K562 (cell line): ENCODE data around the gene ACSS2.

Experiments used
- CBX5 ChIP-seq: IDR thresholded peaks from 2 replicates; pipeline ENCODE4 v1.6.1; 2014; ENCODE audit warnings: low read depth, borderline replicate concordance
- CHD1 ChIP-seq: fragments of 200-600 bp; sonication (generic); IDR thresholded peaks from one replicate; pipeline ENCODE4 v1.6.1; 2012; ENCODE audit warnings: mild to moderate bottlenecking, moderate library complexity, low read length, inconsistent platforms
- CTCF ChIP-seq, 3 experiments: IDR thresholded peaks in 2 of 3; conservative IDR thresholded peaks in 1 of 3; 2 replicates each; pipeline ENCODE4 v1.5.1; 2011 to 2012; ENCODE audit warnings: low read length in 3 of 3, mild to moderate bottlenecking in 3 of 3, control low read depth in 2 of 3, improper control_type of control experiment in 1 of 3, inconsistent platforms in 1 of 3, low read depth in 1 of 3, mixed read lengths in 1 of 3, moderate library complexity in 1 of 3; ENCODE audit not compliant: insufficient read depth in 2 of 3
- JUNB ChIP-seq: fragments of 450-650 bp; formaldehyde crosslinking; conservative IDR thresholded peaks from 2 replicates; pipeline ENCODE4 v1.4.0; 2020; ENCODE audit warnings: mild to moderate bottlenecking
- MAFK ChIP-seq: IDR thresholded peaks from 2 replicates; pipeline ENCODE4 v1.6.1; 2011; ENCODE audit warnings: low read length, improper control_type of control experiment
- MTA2 ChIP-seq: fragments of 450-650 bp; IDR thresholded peaks from 2 replicates; pipeline ENCODE4 v1.6.1; 2016; ENCODE audit warnings: low read depth
- NCOA6 ChIP-seq: fragments of 450-650 bp; IDR thresholded peaks from 2 replicates; pipeline ENCODE4 v1.6.1; 2017; ENCODE audit warnings: mild to moderate bottlenecking
- POLR2A ChIP-seq: fragments of 450-650 bp; conservative IDR thresholded peaks from 2 replicates; pipeline ENCODE4 v1.6.1; 2016
- POLR2AphosphoS5 ChIP-seq: IDR thresholded peaks from 2 replicates; pipeline ENCODE4 v1.6.1; 2011; ENCODE audit warnings: mild to moderate bottlenecking, low read depth, low read length, moderate library complexity; ENCODE audit not compliant: control insufficient read depth, insufficient read depth
- SAP30 ChIP-seq: fragments of 200-600 bp; sonication (generic); IDR thresholded peaks from 2 replicates; pipeline ENCODE4 v1.6.1; 2012; ENCODE audit warnings: borderline replicate concordance, low read depth, mild to moderate bottlenecking, moderate library complexity, low read length, control low read depth, inconsistent platforms; ENCODE audit not compliant: insufficient read depth, poor library complexity, severe bottlenecking
- TAF15 ChIP-seq: fragments of 200-400 bp; formaldehyde crosslinking; IDR thresholded peaks from 2 replicates; pipeline ENCODE4 v1.6.1; 2017; ENCODE audit warnings: mild to moderate bottlenecking, low read depth, low read length, moderate library complexity
- TFAM ChIP-seq: fragments of 250-450 bp; sonication (Bioruptor Pico); conservative IDR thresholded peaks from 2 replicates; pipeline ENCODE4 v1.5.0; 2021; ENCODE audit warnings: mild to moderate bottlenecking, moderate library complexity
- ZFP36 ChIP-seq: fragments of 150-350 bp; IDR thresholded peaks from 2 replicates; pipeline ENCODE4 v1.6.1; 2018; ENCODE audit warnings: low read length, low read depth; ENCODE audit not compliant: partially characterized antibody
- ZNF184 ChIP-seq: sonication (generic); formaldehyde crosslinking; IDR thresholded peaks from 2 replicates; pipeline ENCODE4 v1.5.0; 2020; ENCODE audit warnings: missing genetic modification reagents

- TF ChIP-seq POLR2AphosphoS5 (no peak), MAFK (no peak), CBX5 (no peak), POLR2A (no peak), NCOA6 (no peak), CHD1 (no peak), CTCF (IDR thresholded peaks at IDR 0.05 in 2 of 3, conservative IDR thresholded peaks at IDR 0.05 in 1 of 3; ENCODE audit: insufficient read depth in 2 of 3, low read depth in 1 of 3, low read length in 3 of 3) (no peak), TFAM (CRISPR knock-in tag) (no peak), JUNB (CRISPR knock-in tag) (no peak), ZNF184 (no peak), TAF15 (no peak), ZFP36 (no peak), MTA2 (no peak), SAP30 (no peak)
Observed at GRCh38 chr20:34952671-34953070, 76.3 kb downstream of the ACSS2 start.
